Measurements from ENCODE around the gene SNAPC2.

DNA sequence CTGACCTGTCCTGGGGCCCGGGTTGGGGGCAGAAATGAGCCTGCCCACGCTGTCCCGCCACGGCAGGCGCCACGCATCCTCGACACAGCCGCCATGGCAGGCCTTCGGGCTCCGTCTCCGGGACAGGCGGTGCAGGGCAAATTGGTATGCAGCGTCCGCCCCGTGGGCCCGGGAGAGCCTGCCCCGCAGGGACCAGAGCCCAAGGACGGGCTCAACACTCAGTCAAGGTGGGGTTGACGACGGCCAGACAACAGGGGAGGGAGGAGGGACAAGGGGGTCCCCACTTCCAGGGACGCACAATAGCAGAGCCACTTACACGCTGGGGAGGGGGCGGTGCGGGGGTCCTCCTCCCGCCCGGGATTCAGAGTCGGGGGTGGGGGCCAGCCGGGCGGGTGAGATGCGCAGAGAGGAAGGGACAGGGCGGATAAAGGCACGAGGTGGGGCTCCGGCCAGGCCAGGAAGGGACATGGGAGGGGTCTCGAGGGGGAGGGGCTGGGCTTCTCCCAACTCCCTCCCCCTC lies 4.6 kb downstream of the SNAPC2 start:
- TF ChIP-seq RBAK (CRISPR knock-in tag; IDR thresholded peaks at IDR 0.05) (no peak), RFX5 (IDR thresholded peaks at IDR 0.05; ENCODE audit: low read depth, low read length) (no peak), GABPA (IDR thresholded peaks at IDR 0.05; ENCODE audit: low read depth, low read length) (no peak), GABPA (CRISPR knock-in tag; IDR thresholded peaks at IDR 0.05; ENCODE audit: low read depth) (no peak), NR3C1 (CRISPR knock-in tag; IDR thresholded peaks at IDR 0.05) (no peak), SP1 (IDR thresholded peaks at IDR 0.05) (no peak), SP1 (CRISPR knock-in tag; IDR thresholded peaks at IDR 0.05) (no peak), ZNF34 (CRISPR knock-in tag; IDR thresholded peaks at IDR 0.05; ENCODE audit: borderline replicate concordance) (no peak), SCMH1 (CRISPR knock-in tag; IDR thresholded peaks at IDR 0.05; ENCODE audit: borderline replicate concordance) (no peak), POLR2A (IDR thresholded peaks at IDR 0.05; ENCODE audit: insufficient read depth in 1 of 2, low read depth in 2 of 2, low read length in 2 of 2) (no peak), ZNF253 (CRISPR knock-in tag; IDR thresholded peaks at IDR 0.05; ENCODE audit: borderline replicate concordance) (no peak)
- TF ChIP-seq, protein P1, sequence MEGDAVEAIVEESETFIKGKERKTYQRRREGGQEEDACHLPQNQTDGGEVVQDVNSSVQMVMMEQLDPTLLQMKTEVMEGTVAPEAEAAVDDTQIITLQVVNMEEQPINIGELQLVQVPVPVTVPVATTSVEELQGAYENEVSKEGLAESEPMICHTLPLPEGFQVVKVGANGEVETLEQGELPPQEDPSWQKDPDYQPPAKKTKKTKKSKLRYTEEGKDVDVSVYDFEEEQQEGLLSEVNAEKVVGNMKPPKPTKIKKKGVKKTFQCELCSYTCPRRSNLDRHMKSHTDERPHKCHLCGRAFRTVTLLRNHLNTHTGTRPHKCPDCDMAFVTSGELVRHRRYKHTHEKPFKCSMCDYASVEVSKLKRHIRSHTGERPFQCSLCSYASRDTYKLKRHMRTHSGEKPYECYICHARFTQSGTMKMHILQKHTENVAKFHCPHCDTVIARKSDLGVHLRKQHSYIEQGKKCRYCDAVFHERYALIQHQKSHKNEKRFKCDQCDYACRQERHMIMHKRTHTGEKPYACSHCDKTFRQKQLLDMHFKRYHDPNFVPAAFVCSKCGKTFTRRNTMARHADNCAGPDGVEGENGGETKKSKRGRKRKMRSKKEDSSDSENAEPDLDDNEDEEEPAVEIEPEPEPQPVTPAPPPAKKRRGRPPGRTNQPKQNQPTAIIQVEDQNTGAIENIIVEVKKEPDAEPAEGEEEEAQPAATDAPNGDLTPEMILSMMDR (CRISPR knock-in tag; IDR thresholded peaks at IDR 0.05) = no peak
